NK-92 (cell line): ENCODE data around the gene KLRC3.
"Not testable (repeated sequence)": the region's sequence is repeated elsewhere in the genome, so short reads cannot be mapped to it uniquely, and the experiment has no call there.

Experiments used
- DNase-seq: peaks from one replicate; lab custom pipeline; 2025; ENCODE audit not compliant: unreplicated experiment; lab: John Stamatoyannopoulos, UW

The KLRC3 gene

GRCh38 chr12:10371893-10372535, 48.4 kb downstream of the KLRC3 start:
- not testable (repeated sequence) for DNase-seq

- DNase-seq = no peak
Measured at GRCh38 chr12:10369557-10370415, 50.6 kb downstream of the KLRC3 start.

- DNase-seq = no peak
Measured at GRCh38 chr12:10368206-10369171, 51.9 kb downstream of the KLRC3 start.

GRCh38 chr12:10367714-10368113, 52.7 kb downstream of the KLRC3 start:
- not testable (repeated sequence) for DNase-seq

GRCh38 chr12:10366875-10367274, 53.5 kb downstream of the KLRC3 start:
- DNase-seq = no peak

- no peak for DNase-seq
Measured at GRCh38 chr12:10365696-10366405, 54.5 kb downstream of the KLRC3 start.

GRCh38 chr12:10364815-10365622, 55.4 kb downstream of the KLRC3 start:
- no peak for DNase-seq

GRCh38 chr12:10363914-10364814, 56.2 kb downstream of the KLRC3 start:
- DNase-seq = no peak

- no peak for DNase-seq
Measured at GRCh38 chr12:10363658-10363913, 56.8 kb downstream of the KLRC3 start.

- no peak for DNase-seq
Measured at GRCh38 chr12:10362828-10363657, 57.4 kb downstream of the KLRC3 start.

- DNase-seq = no peak
Measured at GRCh38 chr12:10362325-10362724, 58.1 kb downstream of the KLRC3 start.
